Left lobe of liver (tissue), 2 donors: ENCODE results near the gene CDC42BPG. TPM values are rescaled to one million over a fixed set of nuclear protein-coding genes. Genes with fewer than 3 reads are reported as not detected.
"Not testable (repeated sequence)": the region's sequence is repeated elsewhere in the genome, so short reads cannot be mapped to it uniquely, and the experiment has no call there.

Source experiments
- ATAC-seq: fragments of 200-7000 bp; cut with Tn5 transposase; one replicate; pipeline ENCODE4 v1.9.1; 2020; ENCODE audit warnings: mild to moderate bottlenecking, moderate library complexity
- DNase-seq: peaks from one replicate; pipeline ENCODE4 v3.0.0-alpha.2; 2020; ENCODE audit warnings: low spot score
- total RNA-seq: library from RNA; stranded (reverse); gene quantifications from one replicate; pipeline ENCODE4 v1.2.1, GENCODE V29; 2021
- donor health status: DM: no; HTN: no; CAD: no; lungs with moderate emphysema.
- donor health status: DM: no; HTN: yes; CAD: no.

The CDC42BPG gene
- total RNA-seq, 1 donor from 2014 or later: 1.2 TPM

- DNase-seq (no peak), ATAC-seq (no peak)
Measured at GRCh38 chr11:64851831-64852351, 7.4 kb upstream of the CDC42BPG start.

- ATAC-seq (no peak), DNase-seq (no peak)
Measured at GRCh38 chr11:64850979-64851567, 6.6 kb upstream of the CDC42BPG start.

GRCh38 chr11:64849598-64850356 lies 5.3 kb upstream of the CDC42BPG start:
- DNase-seq: no peak
- ATAC-seq: peak; percentile 53

GRCh38 chr11:64848826-64849597 lies 4.6 kb upstream of the CDC42BPG start:
- peak; percentile 91 for DNase-seq
- ATAC-seq: peak; percentile 76

GRCh38 chr11:64848214-64848825 lies 3.9 kb upstream of the CDC42BPG start:
- ATAC-seq: no peak
- DNase-seq: no peak

GRCh38 chr11:64846998-64847666 lies 2.7 kb upstream of the CDC42BPG start:
- ATAC-seq: peak; percentile 78
- DNase-seq: peak; percentile 90

- DNase-seq, ATAC-seq: not testable (repeated sequence)
Measured at GRCh38 chr11:64845776-64846129, 1.3 kb upstream of the CDC42BPG start.

GRCh38 chr11:64845129-64845775 lies 799 bp upstream of the CDC42BPG start:
- ATAC-seq (no peak), DNase-seq (no peak)

GRCh38 chr11:64843686-64844329 lies 645 bp downstream of the CDC42BPG start:
- ATAC-seq (no peak), DNase-seq (no peak)

GRCh38 chr11:64842851-64843685 lies 1.4 kb downstream of the CDC42BPG start:
- no peak for ATAC-seq
- DNase-seq: no peak

- ATAC-seq (no peak), DNase-seq (no peak)
Measured at GRCh38 chr11:64842366-64842759, 2.1 kb downstream of the CDC42BPG start.

GRCh38 chr11:64841592-64842365 lies 2.7 kb downstream of the CDC42BPG start:
- no peak for DNase-seq
- ATAC-seq: no peak

- DNase-seq: no peak
- no peak for ATAC-seq
Measured at GRCh38 chr11:64839887-64840782, 4.3 kb downstream of the CDC42BPG start.

GRCh38 chr11:64839335-64839734 lies 5.1 kb downstream of the CDC42BPG start:
- ATAC-seq (no peak), DNase-seq (no peak)

GRCh38 chr11:64838600-64839334 lies 5.7 kb downstream of the CDC42BPG start:
- ATAC-seq: no peak
- DNase-seq: no peak

GRCh38 chr11:64837887-64838351 lies 6.5 kb downstream of the CDC42BPG start:
- ATAC-seq (no peak), DNase-seq (no peak)
